GM12873 (cell line): ENCODE results near the gene PHLPP1.

Experiments
- CTCF ChIP-seq: IDR thresholded peaks from 2 replicates; pipeline ENCODE4 v1.5.1; 2012; ENCODE audit warnings: low read depth, mild to moderate bottlenecking, moderate library complexity, low read length, control low read depth; ENCODE audit not compliant: insufficient read depth; ENCODE audit errors: missing control alignments

The PHLPP1 gene

GRCh38 chr18:62953663-62954062 is 238.3 kb downstream of the PHLPP1 start:
- no peak for TF ChIP-seq CTCF

- TF ChIP-seq CTCF = no peak
These were observed 239.0 kb downstream of the PHLPP1 start for GRCh38 chr18:62954366-62954765.

GRCh38 chr18:62957885-62958472 is 242.6 kb downstream of the PHLPP1 start:
- peak; percentile 55 for TF ChIP-seq CTCF

GRCh38 chr18:62959481-62959880 is 244.1 kb downstream of the PHLPP1 start:
- TF ChIP-seq CTCF = no peak

- TF ChIP-seq CTCF = no peak
These were observed 248.2 kb downstream of the PHLPP1 start for GRCh38 chr18:62963507-62963906.

- no peak for TF ChIP-seq CTCF
These were observed 249.1 kb downstream of the PHLPP1 start for GRCh38 chr18:62964432-62964831.

GRCh38 chr18:62967089-62967488 is 251.7 kb downstream of the PHLPP1 start:
- no peak for TF ChIP-seq CTCF
